ENCODE results near the gene PTCRA.
"Not testable (repeated sequence)": the region's sequence is repeated elsewhere in the genome, so short reads cannot be mapped to it uniquely, and the experiment has no call there.

The PTCRA gene

GRCh38 chr6:42937548-42938427, 21.9 kb downstream of the PTCRA start:
- no peak overlapping the region for H3K4me3 ChIP-seq (ENCODE audit: low read length)
- no peak for TF ChIP-seq CTCF (IDR thresholded peaks at IDR 0.05; ENCODE audit: insufficient read depth, low read depth, low read length, missing control alignments)
- peak; percentile 36 for DNase-seq (ENCODE audit: low read depth)

- no peak for TF ChIP-seq CTCF (IDR thresholded peaks at IDR 0.05; ENCODE audit: insufficient read depth, low read depth, low read length, missing control alignments)
- H3K4me3 ChIP-seq (ENCODE audit: low read length) = no peak overlapping the region
- DNase-seq (ENCODE audit: low read depth) = no peak
These were observed 22.6 kb downstream of the PTCRA start for GRCh38 chr6:42938428-42938796.

GRCh38 chr6:42938987-42939809, 23.3 kb downstream of the PTCRA start:
- DNase-seq (ENCODE audit: low read depth) = no peak
- no peak overlapping the region for H3K4me3 ChIP-seq (ENCODE audit: low read length)
- no peak for TF ChIP-seq CTCF (IDR thresholded peaks at IDR 0.05; ENCODE audit: insufficient read depth, low read depth, low read length, missing control alignments)

- DNase-seq (ENCODE audit: low read depth) = no peak
- no peak for TF ChIP-seq CTCF (IDR thresholded peaks at IDR 0.05; ENCODE audit: insufficient read depth, low read depth, low read length, missing control alignments)
- no peak overlapping the region for H3K4me3 ChIP-seq (ENCODE audit: low read length)
These were observed 23.9 kb downstream of the PTCRA start for GRCh38 chr6:42939810-42940167.

- H3K4me3 ChIP-seq (ENCODE audit: low read length) = no peak overlapping the region
- DNase-seq (ENCODE audit: low read depth) = no peak
- TF ChIP-seq CTCF (IDR thresholded peaks at IDR 0.05; ENCODE audit: insufficient read depth, low read depth, low read length, missing control alignments) = no peak
These were observed 24.7 kb downstream of the PTCRA start for GRCh38 chr6:42940493-42941045.

- DNase-seq (ENCODE audit: low read depth); H3K4me3 ChIP-seq (ENCODE audit: low read length): not testable (repeated sequence)
These were observed 25.5 kb downstream of the PTCRA start for GRCh38 chr6:42941356-42941755.

GRCh38 chr6:42942444-42942843, 26.6 kb downstream of the PTCRA start:
- no peak overlapping the region for H3K4me3 ChIP-seq (ENCODE audit: low read length)
- no peak for TF ChIP-seq CTCF (IDR thresholded peaks at IDR 0.05; ENCODE audit: insufficient read depth, low read depth, low read length, missing control alignments)
- no peak for DNase-seq (ENCODE audit: low read depth)

Measured in epithelial cell of esophagus (primary cell).